ENCODE results near the gene TCF3.

Gene TCF3

DNA sequence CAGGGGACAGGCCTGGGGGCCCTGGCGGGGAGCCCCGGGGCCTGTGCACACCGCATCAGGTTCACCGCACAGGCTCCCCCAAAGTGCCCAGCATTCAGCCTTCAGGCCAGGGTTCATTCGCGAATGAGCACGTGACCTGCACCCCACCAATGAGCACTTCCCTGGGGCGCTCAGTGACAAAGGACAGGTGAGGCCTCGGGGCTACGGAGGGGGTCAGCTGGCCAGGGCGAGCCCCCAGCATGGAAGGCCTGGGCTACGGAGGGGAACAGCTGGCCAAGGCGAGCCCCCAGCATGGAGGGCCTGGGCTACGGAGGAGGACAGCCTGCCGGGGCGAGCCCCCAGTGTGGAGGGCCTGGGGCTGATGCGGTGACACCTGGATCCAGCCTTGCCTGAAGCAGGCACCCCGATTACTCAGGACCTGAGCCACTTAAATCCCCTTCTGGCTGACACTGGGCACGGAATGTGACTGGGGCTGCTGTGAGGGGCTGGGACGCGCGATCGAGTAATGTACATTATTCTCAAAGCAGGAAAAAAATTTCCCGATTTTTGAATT, 23.1 kb downstream of the TCF3 start:
- Histone ChIP-seq H3K9ac (no peak overlapping the region), H2AFZ (ENCODE audit: low read depth) (no peak overlapping the region), H3K36me3 (ENCODE audit: insufficient read depth) (no peaks in the 10 kb centered on the region), H3K4me2 (no peak overlapping the region), H3K27ac (no peak overlapping the region), H3K27me3 (ENCODE audit: insufficient read depth, low read depth) (no peaks in the 10 kb centered on the region), H3K4me1 (ENCODE audit: low read depth, poor library complexity, severe bottlenecking) (no peaks in the 10 kb centered on the region), H3K4me3 (IDR thresholded peaks at IDR 0.05; ENCODE audit: insufficient read depth, low read depth, low read length) (no peak overlapping the region), H4K20me1 (ENCODE audit: insufficient read depth) (no peaks in the 10 kb centered on the region), H3K79me2 (ENCODE audit: insufficient read depth, low read depth) (peaks cover 5% of the 10 kb centered on the region; the same call in 1 of the 2 replicates)
- TF ChIP-seq, protein P1, sequence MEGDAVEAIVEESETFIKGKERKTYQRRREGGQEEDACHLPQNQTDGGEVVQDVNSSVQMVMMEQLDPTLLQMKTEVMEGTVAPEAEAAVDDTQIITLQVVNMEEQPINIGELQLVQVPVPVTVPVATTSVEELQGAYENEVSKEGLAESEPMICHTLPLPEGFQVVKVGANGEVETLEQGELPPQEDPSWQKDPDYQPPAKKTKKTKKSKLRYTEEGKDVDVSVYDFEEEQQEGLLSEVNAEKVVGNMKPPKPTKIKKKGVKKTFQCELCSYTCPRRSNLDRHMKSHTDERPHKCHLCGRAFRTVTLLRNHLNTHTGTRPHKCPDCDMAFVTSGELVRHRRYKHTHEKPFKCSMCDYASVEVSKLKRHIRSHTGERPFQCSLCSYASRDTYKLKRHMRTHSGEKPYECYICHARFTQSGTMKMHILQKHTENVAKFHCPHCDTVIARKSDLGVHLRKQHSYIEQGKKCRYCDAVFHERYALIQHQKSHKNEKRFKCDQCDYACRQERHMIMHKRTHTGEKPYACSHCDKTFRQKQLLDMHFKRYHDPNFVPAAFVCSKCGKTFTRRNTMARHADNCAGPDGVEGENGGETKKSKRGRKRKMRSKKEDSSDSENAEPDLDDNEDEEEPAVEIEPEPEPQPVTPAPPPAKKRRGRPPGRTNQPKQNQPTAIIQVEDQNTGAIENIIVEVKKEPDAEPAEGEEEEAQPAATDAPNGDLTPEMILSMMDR (conservative IDR thresholded peaks at IDR 0.05; ENCODE audit: low read depth, low read length), result no peak

DNA sequence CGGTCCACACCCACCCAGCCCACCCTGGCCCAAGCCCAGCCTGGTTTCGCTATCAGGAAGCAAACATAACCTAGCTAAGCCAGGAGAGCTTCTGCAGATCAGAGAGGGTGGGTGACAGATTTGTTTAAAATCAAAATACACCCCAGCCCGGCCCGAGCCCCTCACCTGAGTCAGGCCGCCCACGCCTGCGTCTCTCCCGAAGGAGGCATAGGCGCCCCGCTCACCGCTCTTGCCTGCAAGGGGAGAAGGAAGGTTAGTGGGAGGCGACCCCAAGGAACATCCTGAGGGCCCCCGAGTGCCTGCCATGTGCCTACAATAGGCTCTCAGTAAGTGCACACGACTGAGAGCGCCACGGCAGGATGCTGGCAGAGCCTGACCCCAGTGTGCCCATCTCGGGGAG, 25.2 kb downstream of the TCF3 start:
- Histone ChIP-seq H3K36me3 (ENCODE audit: insufficient read depth) (no peaks in the 10 kb centered on the region), H3K4me3 (IDR thresholded peaks at IDR 0.05; ENCODE audit: insufficient read depth, low read depth, low read length) (no peak overlapping the region), H2AFZ (ENCODE audit: low read depth) (no peak overlapping the region), H3K4me1 (ENCODE audit: low read depth, poor library complexity, severe bottlenecking) (no peaks in the 10 kb centered on the region), H4K20me1 (ENCODE audit: insufficient read depth) (no peaks in the 10 kb centered on the region), H3K9ac (no peak overlapping the region), H3K27ac (no peak overlapping the region), H3K79me2 (ENCODE audit: insufficient read depth, low read depth) (no peaks in the 10 kb centered on the region; the same call in 1 of the 2 replicates), H3K4me2 (no peak overlapping the region), H3K27me3 (ENCODE audit: insufficient read depth, low read depth) (no peaks in the 10 kb centered on the region)
- TF ChIP-seq, protein P1 (conservative IDR thresholded peaks at IDR 0.05; ENCODE audit: low read depth, low read length), result no peak

DNA sequence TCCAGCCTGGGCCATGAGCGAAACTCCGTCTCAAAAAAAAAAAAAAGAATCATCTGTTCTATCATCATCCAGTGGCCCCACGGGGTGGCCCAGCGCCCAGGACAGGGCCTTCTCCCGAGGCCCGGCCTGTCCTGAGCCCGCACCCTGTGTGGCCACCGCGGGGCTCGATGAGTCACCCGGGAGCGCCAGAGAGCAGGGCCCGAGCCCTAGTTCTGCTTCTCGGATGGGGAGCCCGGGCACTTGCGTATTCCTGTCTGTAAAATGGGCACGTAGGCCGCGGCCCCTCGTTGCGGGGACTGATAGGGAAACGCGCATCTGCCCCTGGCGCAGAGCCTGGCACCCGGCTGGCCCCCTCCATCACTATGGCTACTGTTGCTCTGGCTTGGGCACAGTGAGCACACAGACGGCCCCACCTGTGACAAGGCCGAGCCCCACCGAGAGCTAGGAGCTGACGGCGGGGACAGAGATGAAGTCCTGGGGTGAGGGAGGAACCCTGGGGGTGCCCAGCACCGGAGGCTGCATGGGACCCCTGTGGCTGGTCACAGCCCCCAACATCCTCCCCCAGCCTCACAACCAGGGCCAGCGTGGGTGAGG, 25.9 kb downstream of the TCF3 start:
- Histone ChIP-seq H3K79me2 (ENCODE audit: insufficient read depth, low read depth) (no peaks in the 10 kb centered on the region; the same call in 1 of the 2 replicates), H3K27me3 (ENCODE audit: insufficient read depth, low read depth) (no peaks in the 10 kb centered on the region), H2AFZ (ENCODE audit: low read depth) (no peak overlapping the region), H4K20me1 (ENCODE audit: insufficient read depth) (no peaks in the 10 kb centered on the region), H3K9ac (no peak overlapping the region), H3K36me3 (ENCODE audit: insufficient read depth) (no peaks in the 10 kb centered on the region), H3K4me1 (ENCODE audit: low read depth, poor library complexity, severe bottlenecking) (no peaks in the 10 kb centered on the region), H3K4me3 (IDR thresholded peaks at IDR 0.05; ENCODE audit: insufficient read depth, low read depth, low read length) (no peak overlapping the region), H3K4me2 (no peak overlapping the region), H3K27ac (no peak overlapping the region)
- TF ChIP-seq, protein P1 (conservative IDR thresholded peaks at IDR 0.05; ENCODE audit: low read depth, low read length), result no peak

DNA sequence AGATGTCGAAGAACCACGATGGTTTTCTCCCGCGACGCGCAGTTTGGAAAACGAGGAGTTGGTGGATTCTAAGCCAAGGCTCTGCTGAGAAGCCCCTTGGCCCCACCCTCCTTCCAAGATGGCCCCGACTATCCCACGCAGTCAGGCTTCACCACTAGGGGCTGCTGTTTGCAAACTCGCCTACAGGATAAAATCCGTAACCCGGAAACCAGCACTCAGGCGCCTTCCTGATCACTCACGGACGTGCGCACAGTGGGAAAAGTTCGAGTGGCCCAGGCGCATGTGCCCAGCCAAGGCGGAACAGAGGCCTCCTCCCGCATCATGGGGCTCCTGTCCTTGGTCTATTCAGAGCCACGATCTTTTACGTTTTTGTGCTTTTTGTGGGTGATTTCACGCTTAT, 28.0 kb downstream of the TCF3 start:
- H3K27me3 ChIP-seq (ENCODE audit: insufficient read depth, low read depth), result no peaks in the 10 kb centered on the region
- H4K20me1 ChIP-seq (ENCODE audit: insufficient read depth), result no peaks in the 10 kb centered on the region
- H3K4me2 ChIP-seq, result no peak overlapping the region
- H3K27ac ChIP-seq, result no peak overlapping the region
- no peak overlapping the region for H2AFZ ChIP-seq (ENCODE audit: low read depth)
- H3K4me1 ChIP-seq (ENCODE audit: low read depth, poor library complexity, severe bottlenecking), result no peaks in the 10 kb centered on the region
- TF ChIP-seq, protein P1 (conservative IDR thresholded peaks at IDR 0.05; ENCODE audit: low read depth, low read length), result peak; percentile 46
- H3K36me3 ChIP-seq (ENCODE audit: insufficient read depth), result no peaks in the 10 kb centered on the region
- H3K4me3 ChIP-seq (IDR thresholded peaks at IDR 0.05; ENCODE audit: insufficient read depth, low read depth, low read length), result no peak overlapping the region
- no peaks in the 10 kb centered on the region; the same call in 1 of the 2 replicates for H3K79me2 ChIP-seq (ENCODE audit: insufficient read depth, low read depth)
- no peak overlapping the region for H3K9ac ChIP-seq
